NB4 (cell line): ENCODE measurements around the gene TM9SF2.

Experiments used
- DNase-seq: peaks from one replicate; pipeline ENCODE4 v3.0.0; 2010; ENCODE audit warnings: low read depth
- H3K4me3 ChIP-seq: one replicate; pipeline ENCODE4 v1.5.1; 2011; ENCODE audit warnings: mild to moderate bottlenecking, low read depth, low read length, moderate library complexity
- MYC ChIP-seq: IDR thresholded peaks from 2 replicates; pipeline ENCODE4 v1.6.1; 2011; ENCODE audit warnings: low read depth, low read length
- POLR2A ChIP-seq: IDR thresholded peaks from 2 replicates; pipeline ENCODE4 v1.6.1; 2011; ENCODE audit warnings: mild to moderate bottlenecking; ENCODE audit not compliant: insufficient read length; ENCODE audit errors: extremely low read depth
- TF ChIP-seq, protein P1 (sequence below): IDR thresholded peaks from 2 replicates; pipeline ENCODE4 v1.6.1; 2011; ENCODE audit warnings: low read depth, low read length
- TF ChIP-seq, protein P2 (sequence below): IDR thresholded peaks from one replicate; pipeline ENCODE4 v1.5.1; 2012; ENCODE audit warnings: low read depth, low read length

TM9SF2 gene

DNA sequence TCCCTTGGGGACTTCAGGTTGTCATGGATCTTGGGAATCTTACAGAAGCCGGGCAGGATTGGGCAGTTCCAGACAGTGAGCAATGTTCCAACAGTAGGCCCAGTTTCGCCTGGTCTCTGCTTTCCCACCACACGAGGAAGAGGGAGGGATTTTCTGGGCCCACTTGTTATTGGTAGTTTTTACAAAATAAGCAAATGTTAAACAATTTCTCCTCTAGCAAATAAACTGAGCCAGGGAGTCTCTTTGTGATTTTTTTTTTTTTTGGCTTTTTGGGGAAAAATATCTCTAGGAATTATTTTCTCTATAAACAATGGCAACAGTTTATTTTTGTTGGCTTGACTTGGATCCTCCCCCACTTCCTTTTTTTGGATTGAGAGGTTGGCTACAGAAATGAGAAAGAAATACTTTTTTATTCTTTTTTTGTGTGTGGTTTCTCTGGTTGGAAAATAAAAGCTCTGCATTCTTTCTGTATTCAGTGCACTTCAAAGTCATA is 89.3 kb downstream of the TM9SF2 start:
- no peak for DNase-seq
- TF ChIP-seq, protein P1, sequence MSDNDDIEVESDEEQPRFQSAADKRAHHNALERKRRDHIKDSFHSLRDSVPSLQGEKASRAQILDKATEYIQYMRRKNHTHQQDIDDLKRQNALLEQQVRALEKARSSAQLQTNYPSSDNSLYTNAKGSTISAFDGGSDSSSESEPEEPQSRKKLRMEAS = no peak
- TF ChIP-seq MYC (no peak), POLR2A (no peak)
- TF ChIP-seq, protein P2, sequence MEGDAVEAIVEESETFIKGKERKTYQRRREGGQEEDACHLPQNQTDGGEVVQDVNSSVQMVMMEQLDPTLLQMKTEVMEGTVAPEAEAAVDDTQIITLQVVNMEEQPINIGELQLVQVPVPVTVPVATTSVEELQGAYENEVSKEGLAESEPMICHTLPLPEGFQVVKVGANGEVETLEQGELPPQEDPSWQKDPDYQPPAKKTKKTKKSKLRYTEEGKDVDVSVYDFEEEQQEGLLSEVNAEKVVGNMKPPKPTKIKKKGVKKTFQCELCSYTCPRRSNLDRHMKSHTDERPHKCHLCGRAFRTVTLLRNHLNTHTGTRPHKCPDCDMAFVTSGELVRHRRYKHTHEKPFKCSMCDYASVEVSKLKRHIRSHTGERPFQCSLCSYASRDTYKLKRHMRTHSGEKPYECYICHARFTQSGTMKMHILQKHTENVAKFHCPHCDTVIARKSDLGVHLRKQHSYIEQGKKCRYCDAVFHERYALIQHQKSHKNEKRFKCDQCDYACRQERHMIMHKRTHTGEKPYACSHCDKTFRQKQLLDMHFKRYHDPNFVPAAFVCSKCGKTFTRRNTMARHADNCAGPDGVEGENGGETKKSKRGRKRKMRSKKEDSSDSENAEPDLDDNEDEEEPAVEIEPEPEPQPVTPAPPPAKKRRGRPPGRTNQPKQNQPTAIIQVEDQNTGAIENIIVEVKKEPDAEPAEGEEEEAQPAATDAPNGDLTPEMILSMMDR = no peak
- no peak overlapping the region for H3K4me3 ChIP-seq

DNA sequence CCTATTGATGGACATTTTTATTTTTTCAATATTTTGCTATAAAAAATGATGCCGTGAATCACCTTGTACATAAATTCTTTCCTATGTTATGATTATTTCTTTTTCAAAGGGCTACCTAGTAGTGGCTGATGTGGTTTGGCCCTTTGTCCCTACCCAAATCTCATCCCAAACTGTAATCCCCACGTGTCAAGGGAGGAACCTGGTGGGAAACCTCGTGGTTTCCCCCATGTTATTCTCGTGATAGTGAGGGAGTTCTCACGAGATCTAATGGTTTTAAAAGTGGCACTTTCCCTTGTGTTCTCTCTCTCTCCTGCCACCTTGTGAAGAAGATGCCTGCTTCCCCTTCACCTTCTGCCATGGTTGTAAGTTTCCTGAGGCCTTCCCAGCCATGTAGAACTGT is 94.9 kb downstream of the TM9SF2 start:
- no peak for TF ChIP-seq MYC
- TF ChIP-seq, protein P1 = no peak
- TF ChIP-seq, protein P2 = no peak
- TF ChIP-seq POLR2A = no peak
- no peak overlapping the region for H3K4me3 ChIP-seq
- no peak for DNase-seq

DNA sequence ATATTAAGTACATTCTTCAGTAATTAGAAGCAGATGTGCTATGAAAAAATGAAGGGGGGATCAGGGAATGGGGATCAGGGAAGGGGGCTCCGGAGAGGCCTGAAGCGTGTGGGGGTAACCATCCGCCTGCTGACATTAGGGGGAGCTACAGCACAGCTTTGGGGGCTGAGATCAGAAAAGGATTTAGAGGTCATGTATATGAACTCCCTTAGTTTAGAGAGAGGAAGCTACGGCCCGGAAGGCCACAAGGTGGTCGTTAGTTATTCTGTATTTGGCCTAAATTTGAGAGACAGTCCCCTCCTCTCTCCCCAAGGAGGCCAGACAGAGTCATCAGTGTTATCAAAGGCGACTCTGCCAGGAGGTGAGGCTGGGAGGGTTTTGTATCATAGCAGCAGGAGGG is 99.0 kb downstream of the TM9SF2 start:
- peak; percentile 44 for DNase-seq
- H3K4me3 ChIP-seq = no peak overlapping the region
- TF ChIP-seq, protein P1 = no peak
- TF ChIP-seq, protein P2 = peak; percentile 38
- no peak for TF ChIP-seq POLR2A
- no peak for TF ChIP-seq MYC

DNA sequence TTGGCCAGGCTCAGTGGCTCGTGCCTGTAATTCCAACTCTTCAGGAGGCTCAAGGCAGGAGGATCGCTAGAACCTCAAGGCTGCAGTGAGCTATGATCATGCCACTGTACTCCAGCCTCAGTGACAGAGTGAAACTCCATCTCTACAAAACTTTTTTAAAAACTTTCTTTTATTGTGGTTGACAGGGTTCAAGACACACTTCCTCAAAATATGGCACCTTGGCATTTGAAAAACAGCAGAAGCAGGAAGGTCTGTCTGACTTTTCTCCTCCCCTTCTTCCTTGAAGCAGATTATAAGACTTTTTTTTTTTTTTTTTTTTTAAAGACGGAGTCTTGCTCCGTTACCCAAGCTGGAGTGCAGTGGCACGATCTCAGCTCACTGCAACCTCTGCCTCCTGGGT is 100.3 kb downstream of the TM9SF2 start:
- peak; percentile 31 for DNase-seq
- no peak for TF ChIP-seq MYC
- TF ChIP-seq, protein P1 = no peak
- TF ChIP-seq, protein P2 = no peak
- TF ChIP-seq POLR2A = no peak
- H3K4me3 ChIP-seq = no peak overlapping the region

DNA sequence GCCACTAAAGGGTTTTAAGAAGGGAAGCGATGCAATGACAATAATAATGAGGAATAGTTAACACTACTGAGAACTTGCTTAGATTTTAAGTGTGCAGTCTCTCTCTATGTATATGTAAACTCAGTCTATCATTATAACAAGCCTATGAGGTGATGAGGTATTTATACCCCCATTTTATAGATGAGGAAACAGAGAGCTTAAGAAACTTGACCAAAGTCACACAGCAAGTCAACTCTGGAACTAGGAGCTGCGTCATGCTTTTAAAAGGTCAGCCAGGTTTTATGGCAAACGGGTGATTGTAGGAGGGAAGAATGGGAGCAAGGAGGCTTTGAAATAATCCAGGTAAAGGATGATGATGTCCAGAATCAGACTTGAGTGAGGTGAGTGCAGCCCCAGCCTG is 103.4 kb downstream of the TM9SF2 start:
- TF ChIP-seq MYC (no peak), POLR2A (no peak)
- TF ChIP-seq, protein P2 = no peak
- TF ChIP-seq, protein P1 = no peak
- no peak overlapping the region for H3K4me3 ChIP-seq
- no peak for DNase-seq
